GM12878 (cell line): Measurements from ENCODE around the gene ADAMTS2. TPM values are rescaled to one million over a fixed set of nuclear protein-coding genes. Genes with fewer than 3 reads are reported as not detected.

Experiments
- ATAC-seq: fragments of 200-7000 bp; cut with Tn5 transposase; 3 replicates; pipeline ENCODE4 v1.9.1; 2020; ENCODE audit warnings: mild to moderate bottlenecking, moderate library complexity
- BruUV-seq: library from RNA; stranded (reverse); fragments of 400-500 nt; replicated peaks from 2 replicates; lab custom pipeline; 2021; lab: Mats Ljungman, UMichigan
- CTCF ChIA-PET: fragments of 300-600 bp; sonication (Branson Sonifier 250); formaldehyde crosslinking; extraction: SDS; loops from one replicate; lab custom pipeline; 2021; ENCODE audit warnings: inconsistent platforms; lab: Yijun Ruan, JAX
- POLR2A ChIA-PET: fragments of 350-600 bp; formaldehyde crosslinking; extraction: SDS; loops from one replicate; lab custom pipeline; 2021; ENCODE audit warnings: inconsistent platforms; lab: Charles Lee
- RAD21 ChIA-PET: fragments of 300-600 bp; sonication (Branson Sonifier 250); formaldehyde crosslinking; loops from one replicate; lab custom pipeline; 2023; ENCODE audit warnings: antibody characterized with exemption; ENCODE audit not compliant: unreplicated experiment; lab: Charles Lee
- SMC1A ChIA-PET: fragments of 300-600 bp; sonication (Branson Sonifier 250); formaldehyde crosslinking; loops from one replicate; lab custom pipeline; 2023; ENCODE audit not compliant: unreplicated experiment, uncharacterized antibody; lab: Charles Lee
- DNase-seq: peaks from one replicate; pipeline ENCODE4 v3.0.0-alpha.2; 2011; ENCODE audit warnings: low read depth, low spot score
- FAIRE-seq: peaks from 3 replicates; lab custom pipeline; 2011; peaks lifted over from hg19 to GRCh38; lab: Jason Lieb, UNC
- H2AFZ ChIP-seq: 2 replicates; pipeline ENCODE4 v1.6.0; 2011; ENCODE audit warnings: low read depth, low read length, control low read depth; ENCODE audit not compliant: control insufficient read depth
- H3K27ac ChIP-seq: 2 replicates; pipeline ENCODE4 v1.5.1; 2011; ENCODE audit warnings: control low read depth; ENCODE audit not compliant: control insufficient read depth, insufficient read depth
- H3K27me3 ChIP-seq, 2 experiments: replicated peaks in 1 of 2; 2 replicates each; pipeline versions ENCODE4 v1.6.0 to v1.6.1; 2011; ENCODE audit warnings: low read length in 1 of 2; ENCODE audit not compliant: control insufficient read depth in 2 of 2, insufficient read depth in 2 of 2
- H3K36me3 ChIP-seq, 2 experiments: 2 replicates each; pipeline ENCODE4 v1.5.1; 2011; ENCODE audit warnings: low read length in 1 of 2; ENCODE audit not compliant: control insufficient read depth in 2 of 2, insufficient read depth in 2 of 2
- H3K4me1 ChIP-seq: 2 replicates; pipeline ENCODE4 v1.6.1; 2011; ENCODE audit warnings: mild to moderate bottlenecking, low read length, moderate library complexity, mixed read lengths; ENCODE audit not compliant: control insufficient read depth, insufficient read depth
- H3K4me2 ChIP-seq: 2 replicates; pipeline ENCODE4 v1.6.0; 2011; ENCODE audit warnings: control low read depth; ENCODE audit not compliant: control insufficient read depth, insufficient read depth
- H3K4me3 ChIP-seq: fragments of 200-600 bp; sonication (generic); 2 replicates; pipeline ENCODE4 v1.5.1; 2016
- H3K79me2 ChIP-seq: 2 replicates; pipeline ENCODE4 v1.6.0; 2011; ENCODE audit warnings: low read length; ENCODE audit not compliant: control insufficient read depth, insufficient read depth
- H3K9ac ChIP-seq: 2 replicates; pipeline ENCODE4 v1.8.0; 2011; ENCODE audit warnings: low read length, control low read depth, mixed read lengths; ENCODE audit not compliant: control insufficient read depth, insufficient read depth
- H3K9me3 ChIP-seq: replicated peaks from 3 replicates; pipeline ENCODE4 v1.5.1; 2011; ENCODE audit warnings: mild to moderate bottlenecking, low read length; ENCODE audit not compliant: control insufficient read depth, insufficient read depth
- H4K20me1 ChIP-seq: 2 replicates; pipeline ENCODE4 v1.6.0; 2011; ENCODE audit not compliant: control insufficient read depth, insufficient read depth
- CHD2 ChIP-seq: IDR thresholded peaks from 2 replicates; pipeline ENCODE4 v1.6.1; 2011; ENCODE audit warnings: low read depth, low read length, improper control_type of control experiment, borderline replicate concordance
- E4F1 ChIP-seq: fragments of 450-650 bp; IDR thresholded peaks from 2 replicates; pipeline ENCODE4 v1.6.1; 2018; ENCODE audit warnings: borderline replicate concordance, mild to moderate bottlenecking; ENCODE audit not compliant: partially characterized antibody
- JUNB ChIP-seq: IDR thresholded peaks from 2 replicates; pipeline ENCODE4 v1.6.1; 2016; ENCODE audit warnings: antibody characterized with exemption, mild to moderate bottlenecking
- JUND ChIP-seq: IDR thresholded peaks from 2 replicates; pipeline ENCODE4 v1.6.1; 2012; ENCODE audit warnings: low read depth, mild to moderate bottlenecking, low read length, improper control_type of control experiment, moderate library complexity
- MEF2A ChIP-seq: IDR thresholded peaks from 2 replicates; pipeline ENCODE4 v1.6.1; 2011; ENCODE audit warnings: low read depth, mild to moderate bottlenecking, low read length, moderate library complexity; ENCODE audit not compliant: insufficient read depth
- NFXL1 ChIP-seq: fragments of 450-650 bp; IDR thresholded peaks from 2 replicates; pipeline ENCODE4 v1.6.1; 2017; ENCODE audit warnings: antibody characterized with exemption, mild to moderate bottlenecking, borderline replicate concordance
- POLR2AphosphoS2 ChIP-seq: IDR thresholded peaks from 2 replicates; pipeline ENCODE4 v1.6.1; 2011; ENCODE audit warnings: low read depth, mild to moderate bottlenecking, low read length, improper control_type of control experiment, moderate library complexity
- RAD51 ChIP-seq: fragments of 450-650 bp; IDR thresholded peaks from 2 replicates; pipeline ENCODE4 v1.6.1; 2016; ENCODE audit warnings: moderate library complexity, mild to moderate bottlenecking, inconsistent platforms
- RELA ChIP-seq: fragments of 450-650 bp; IDR thresholded peaks from 2 replicates; pipeline ENCODE4 v1.8.0; 2014; ENCODE audit warnings: borderline replicate concordance; ENCODE audit not compliant: partially characterized antibody
- SIX5 ChIP-seq: IDR thresholded peaks from 2 replicates; pipeline ENCODE4 v1.6.1; 2011; ENCODE audit warnings: mild to moderate bottlenecking, low read depth, low read length, moderate library complexity; ENCODE audit not compliant: severe bottlenecking
- SPI1 ChIP-seq: IDR thresholded peaks from 2 replicates; pipeline ENCODE4 v1.6.1; 2011; ENCODE audit warnings: low read depth, mild to moderate bottlenecking, low read length, moderate library complexity, borderline replicate concordance; ENCODE audit not compliant: insufficient read depth
- SREBF2 ChIP-seq: IDR thresholded peaks from 2 replicates; pipeline ENCODE4 v1.6.1; 2012; ENCODE audit warnings: mild to moderate bottlenecking, low read length
- TCF7 ChIP-seq: IDR thresholded peaks from 2 replicates; pipeline ENCODE4 v1.6.1; 2014; ENCODE audit warnings: antibody characterized with exemption, borderline replicate concordance
- ZBTB33 ChIP-seq: fragments of 450-650 bp; IDR thresholded peaks from 2 replicates; pipeline ENCODE4 v1.6.1; 2017; ENCODE audit warnings: mild to moderate bottlenecking
- WGBS: methylation state at CpG from one replicate; pipeline ENCODE4 v1.1.6; 2016; ENCODE audit warnings: low lambda C conversion rate; ENCODE audit not compliant: insufficient replicate concordance, insufficient coverage; ENCODE audit errors: missing lambda C conversion rate; 5-methylcytosine and 5-hydroxymethylcytosine counted together
- in situ Hi-C: fragments of 300-500 bp; cut with MboI; formaldehyde crosslinking; loops from 9 replicates; pipeline ENCODE4 v1.14.3; 2018; ENCODE audit warnings: mixed read lengths
- intact Hi-C: fragments of 100-400 bp; cut with micrococcal nuclease; formaldehyde crosslinking; loops from one replicate; pipeline ENCODE4 v1.14.2; 2022; ENCODE audit not compliant: unreplicated experiment
- polyA plus RNA-seq, 11 experiments: library from polyadenylated mRNA; depleted of rRNA in 4 of 11; unstranded in 6 of 11; stranded (reverse) in 5 of 11; fragments of >200 nt; fragmentation: Nextera tagmentation in 4 of 11; fragmentation: Illumina TruSeq in 1 of 11; extraction: Ambion mirVana in 4 of 11; extraction: Trizol in 1 of 11; gene quantifications; 1 replicate in 1 of 11; 2 replicates in 10 of 11; pipeline versions ENCODE4 v1.2.1 to v1.2.3, GENCODE V29; 2011 to 2016; ENCODE audit warnings: inconsistent platforms in 2 of 11, missing spikeins in 2 of 11, low read depth in 1 of 11
- total RNA-seq, 4 experiments: library from RNA; depleted of rRNA in 3 of 4; stranded (reverse); fragments of >200 nt in 3 of 4; fragmentation: Illumina TruSeq in 1 of 4; extraction: Trizol in 1 of 4; gene quantifications; 2 replicates each; pipeline versions ENCODE4 v1.2.1 to v1.2.3, GENCODE V29; 2013 to 2021
- TF ChIP-seq, protein P1 (sequence below): fragments of 450-650 bp; formaldehyde crosslinking; IDR thresholded peaks from 2 replicates; pipeline ENCODE4 v1.4.0; 2022; ENCODE audit warnings: mild to moderate bottlenecking, moderate library complexity

The ADAMTS2 gene
- total and polyA plus RNA-seq, 10 of the 15 experiments (the other 5 are each of a cell fraction or from before 2014, with no cell fraction given), result 0.03 to 0.05 TPM; not detected in 8

GRCh38 chr5:179193746-179194145 lies 151.5 kb downstream of the ADAMTS2 start:
- WGBS, result 33% methylated on average over 8 of the region's 11 CpGs
- Histone ChIP-seq H3K9me3 (peaks cover 2% of the 10 kb centered on the region; the same call in 2 of the 3 replicates), H3K4me3 (no peak overlapping the region), H4K20me1 (no peaks in the 10 kb centered on the region), H3K4me1 (no peaks in the 10 kb centered on the region), H3K27ac (no peak overlapping the region), H3K36me3 (no peaks in the 10 kb centered on the region), H3K4me2 (no peak overlapping the region), H3K79me2 (no peaks in the 10 kb centered on the region), H3K9ac (no peak overlapping the region), H3K27me3 (no peaks in the 10 kb centered on the region), H2AFZ (no peak overlapping the region)
- no peak for ATAC-seq
- intact Hi-C loops, result no loop called here
- in situ Hi-C loops, result no loop called here
- RAD21 ChIA-PET, result no interaction called here
- TF ChIP-seq TCF7, result no peak
- TF ChIP-seq CHD2, result no peak
- no peak for TF ChIP-seq E4F1
- no peak for TF ChIP-seq JUND
- no peak for TF ChIP-seq RELA
- TF ChIP-seq RAD51, result no peak
- TF ChIP-seq JUNB, result no peak
- no peak for TF ChIP-seq NFXL1
- TF ChIP-seq POLR2AphosphoS2, result no peak
- TF ChIP-seq SPI1, result no peak
- TF ChIP-seq ZBTB33, result no peak
- TF ChIP-seq SREBF2, result no peak
- no peak for TF ChIP-seq MEF2A
- TF ChIP-seq, protein P1, sequence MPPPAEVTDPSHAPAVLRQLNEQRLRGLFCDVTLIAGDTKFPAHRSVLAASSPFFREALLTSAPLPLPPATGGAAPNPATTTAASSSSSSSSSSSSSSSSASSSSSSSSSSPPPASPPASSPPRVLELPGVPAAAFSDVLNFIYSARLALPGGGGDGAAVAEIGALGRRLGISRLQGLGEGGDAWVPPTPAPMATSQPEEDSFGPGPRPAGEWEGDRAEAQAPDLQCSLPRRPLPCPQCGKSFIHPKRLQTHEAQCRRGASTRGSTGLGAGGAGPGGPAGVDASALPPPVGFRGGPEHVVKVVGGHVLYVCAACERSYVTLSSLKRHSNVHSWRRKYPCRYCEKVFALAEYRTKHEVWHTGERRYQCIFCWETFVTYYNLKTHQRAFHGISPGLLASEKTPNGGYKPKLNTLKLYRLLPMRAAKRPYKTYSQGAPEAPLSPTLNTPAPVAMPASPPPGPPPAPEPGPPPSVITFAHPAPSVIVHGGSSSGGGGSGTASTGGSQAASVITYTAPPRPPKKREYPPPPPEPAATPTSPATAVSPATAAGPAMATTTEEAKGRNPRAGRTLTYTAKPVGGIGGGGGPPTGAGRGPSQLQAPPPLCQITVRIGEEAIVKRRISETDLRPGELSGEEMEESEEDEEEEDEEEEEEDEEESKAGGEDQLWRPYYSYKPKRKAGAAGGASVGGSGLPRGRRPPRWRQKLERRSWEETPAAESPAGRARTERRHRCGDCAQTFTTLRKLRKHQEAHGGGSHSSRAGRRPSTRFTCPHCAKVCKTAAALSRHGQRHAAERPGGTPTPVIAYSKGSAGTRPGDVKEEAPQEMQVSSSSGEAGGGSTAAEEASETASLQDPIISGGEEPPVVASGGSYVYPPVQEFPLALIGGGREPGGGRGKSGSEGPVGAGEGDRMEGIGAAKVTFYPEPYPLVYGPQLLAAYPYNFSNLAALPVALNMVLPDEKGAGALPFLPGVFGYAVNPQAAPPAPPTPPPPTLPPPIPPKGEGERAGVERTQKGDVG (CRISPR knock-in tag), result no peak
- TF ChIP-seq SIX5, result no peak
- CTCF ChIA-PET, result no interaction called here
- SMC1A ChIA-PET, result no interaction called here
- no TSS peak for BruUV-seq
- FAIRE-seq, result no peak
- POLR2A ChIA-PET, result no interaction called here
- DNase-seq, result no peak
